Measurements from ENCODE around the gene WDR88. TPM values are rescaled to one million over a fixed set of nuclear protein-coding genes. Genes with fewer than 3 reads are reported as not detected.

Gene WDR88
- total and polyA plus RNA-seq, 4 donors: 0.08 TPM; not detected in 2

DNA sequence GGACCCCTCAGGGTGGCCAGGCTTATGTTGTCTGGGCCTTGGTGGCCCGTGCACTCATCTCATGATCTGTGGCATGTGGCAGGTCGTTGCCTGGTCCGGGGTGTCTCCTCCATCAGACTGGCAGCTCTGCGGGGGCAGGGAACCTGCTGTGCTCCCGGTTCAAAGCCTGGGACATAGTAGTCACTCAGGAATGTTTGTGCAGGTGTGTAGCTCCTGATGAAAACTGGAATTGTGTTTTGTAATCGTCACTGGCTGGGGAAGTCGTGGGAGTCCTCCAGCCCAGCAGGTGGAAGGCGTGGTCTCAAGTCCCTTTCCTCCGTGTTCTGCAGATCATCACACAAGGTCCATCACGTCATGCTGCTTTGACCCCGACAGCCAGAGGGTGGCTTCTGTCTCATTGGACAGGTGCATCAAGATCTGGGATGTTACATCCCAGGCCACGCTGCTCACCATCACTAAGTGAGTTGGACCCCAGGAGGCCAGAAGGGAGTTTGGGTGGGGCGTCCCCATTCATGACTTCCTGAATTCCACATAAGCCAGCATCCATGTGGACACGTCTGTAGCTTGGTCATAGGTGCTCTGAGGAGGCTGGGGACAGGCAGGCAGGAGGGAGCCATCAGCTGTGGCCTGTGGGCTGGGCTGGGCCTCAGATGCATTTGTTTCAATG, 19.1 kb downstream of the WDR88 start:
- Histone ChIP-seq H3K4me3 (ENCODE audit: low read depth in 1 of 3, low read length in 3 of 3) (no peak overlapping the region), H3K27ac (ENCODE audit: low read depth in 1 of 2, low read length in 2 of 2) (peak overlapping the region in 1 of 2 donors; percentile 18), H3K4me1 (ENCODE audit: control insufficient read depth in 4 of 4, insufficient read depth in 4 of 4, low read length in 3 of 4) (peaks cover 0 to 16% (median 5%) of the 10 kb centered on the region in 4 donors), H3K27me3 (ENCODE audit: control insufficient read depth in 4 of 4, insufficient read depth in 4 of 4, low read length in 3 of 4) (no peaks in the 10 kb centered on the region), H3K36me3 (ENCODE audit: control insufficient read depth in 4 of 4, insufficient read depth in 3 of 4, low read depth in 1 of 4, low read length in 3 of 4) (no peaks in the 10 kb centered on the region), H3K9ac (ENCODE audit: low read depth in 1 of 2, low read length in 2 of 2) (no peak overlapping the region), H3K9me3 (ENCODE audit: control insufficient read depth in 4 of 4, low read length in 3 of 4) (no peaks in the 10 kb centered on the region)
- 74% methylated on average over 14 of the region's 14 CpGs for WGBS
- no peak for DNase-seq (ENCODE audit: low spot score)
- no peak for TF ChIP-seq TAF1 (conservative IDR thresholded peaks at IDR 0.05)
- TF ChIP-seq, protein P1, sequence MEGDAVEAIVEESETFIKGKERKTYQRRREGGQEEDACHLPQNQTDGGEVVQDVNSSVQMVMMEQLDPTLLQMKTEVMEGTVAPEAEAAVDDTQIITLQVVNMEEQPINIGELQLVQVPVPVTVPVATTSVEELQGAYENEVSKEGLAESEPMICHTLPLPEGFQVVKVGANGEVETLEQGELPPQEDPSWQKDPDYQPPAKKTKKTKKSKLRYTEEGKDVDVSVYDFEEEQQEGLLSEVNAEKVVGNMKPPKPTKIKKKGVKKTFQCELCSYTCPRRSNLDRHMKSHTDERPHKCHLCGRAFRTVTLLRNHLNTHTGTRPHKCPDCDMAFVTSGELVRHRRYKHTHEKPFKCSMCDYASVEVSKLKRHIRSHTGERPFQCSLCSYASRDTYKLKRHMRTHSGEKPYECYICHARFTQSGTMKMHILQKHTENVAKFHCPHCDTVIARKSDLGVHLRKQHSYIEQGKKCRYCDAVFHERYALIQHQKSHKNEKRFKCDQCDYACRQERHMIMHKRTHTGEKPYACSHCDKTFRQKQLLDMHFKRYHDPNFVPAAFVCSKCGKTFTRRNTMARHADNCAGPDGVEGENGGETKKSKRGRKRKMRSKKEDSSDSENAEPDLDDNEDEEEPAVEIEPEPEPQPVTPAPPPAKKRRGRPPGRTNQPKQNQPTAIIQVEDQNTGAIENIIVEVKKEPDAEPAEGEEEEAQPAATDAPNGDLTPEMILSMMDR (IDR thresholded peaks at IDR 0.05; ENCODE audit: low read depth, low read length, missing input control): no peak
- TF ChIP-seq NR2F2 (IDR thresholded peaks at IDR 0.05): no peak
- TF ChIP-seq YY1 (IDR thresholded peaks at IDR 0.05): no peak
- TF ChIP-seq RAD21 (IDR thresholded peaks at IDR 0.05): no peak
- no peak for TF ChIP-seq GABPA (IDR thresholded peaks at IDR 0.05 in 1 of 2, conservative IDR thresholded peaks at IDR 0.05 in 1 of 2)
- no peak for TF ChIP-seq RXRA (IDR thresholded peaks at IDR 0.05)
- TF ChIP-seq FOXA1 (IDR thresholded peaks at IDR 0.05): no peak
- TF ChIP-seq, protein P2, sequence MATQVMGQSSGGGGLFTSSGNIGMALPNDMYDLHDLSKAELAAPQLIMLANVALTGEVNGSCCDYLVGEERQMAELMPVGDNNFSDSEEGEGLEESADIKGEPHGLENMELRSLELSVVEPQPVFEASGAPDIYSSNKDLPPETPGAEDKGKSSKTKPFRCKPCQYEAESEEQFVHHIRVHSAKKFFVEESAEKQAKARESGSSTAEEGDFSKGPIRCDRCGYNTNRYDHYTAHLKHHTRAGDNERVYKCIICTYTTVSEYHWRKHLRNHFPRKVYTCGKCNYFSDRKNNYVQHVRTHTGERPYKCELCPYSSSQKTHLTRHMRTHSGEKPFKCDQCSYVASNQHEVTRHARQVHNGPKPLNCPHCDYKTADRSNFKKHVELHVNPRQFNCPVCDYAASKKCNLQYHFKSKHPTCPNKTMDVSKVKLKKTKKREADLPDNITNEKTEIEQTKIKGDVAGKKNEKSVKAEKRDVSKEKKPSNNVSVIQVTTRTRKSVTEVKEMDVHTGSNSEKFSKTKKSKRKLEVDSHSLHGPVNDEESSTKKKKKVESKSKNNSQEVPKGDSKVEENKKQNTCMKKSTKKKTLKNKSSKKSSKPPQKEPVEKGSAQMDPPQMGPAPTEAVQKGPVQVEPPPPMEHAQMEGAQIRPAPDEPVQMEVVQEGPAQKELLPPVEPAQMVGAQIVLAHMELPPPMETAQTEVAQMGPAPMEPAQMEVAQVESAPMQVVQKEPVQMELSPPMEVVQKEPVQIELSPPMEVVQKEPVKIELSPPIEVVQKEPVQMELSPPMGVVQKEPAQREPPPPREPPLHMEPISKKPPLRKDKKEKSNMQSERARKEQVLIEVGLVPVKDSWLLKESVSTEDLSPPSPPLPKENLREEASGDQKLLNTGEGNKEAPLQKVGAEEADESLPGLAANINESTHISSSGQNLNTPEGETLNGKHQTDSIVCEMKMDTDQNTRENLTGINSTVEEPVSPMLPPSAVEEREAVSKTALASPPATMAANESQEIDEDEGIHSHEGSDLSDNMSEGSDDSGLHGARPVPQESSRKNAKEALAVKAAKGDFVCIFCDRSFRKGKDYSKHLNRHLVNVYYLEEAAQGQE (IDR thresholded peaks at IDR 0.05): no peak
- TF ChIP-seq, protein P3, sequence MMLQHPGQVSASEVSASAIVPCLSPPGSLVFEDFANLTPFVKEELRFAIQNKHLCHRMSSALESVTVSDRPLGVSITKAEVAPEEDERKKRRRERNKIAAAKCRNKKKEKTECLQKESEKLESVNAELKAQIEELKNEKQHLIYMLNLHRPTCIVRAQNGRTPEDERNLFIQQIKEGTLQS (IDR thresholded peaks at IDR 0.05): no peak
- TF ChIP-seq JUND (IDR thresholded peaks at IDR 0.05): no peak
- TF ChIP-seq EGR1 (IDR thresholded peaks at IDR 0.05; ENCODE audit: low read depth in 2 of 2): no peak
- no peak for TF ChIP-seq HNF4G (IDR thresholded peaks at IDR 0.05)
- TF ChIP-seq FOXA2 (IDR thresholded peaks at IDR 0.05): no peak
- no peak for TF ChIP-seq SP1 (IDR thresholded peaks at IDR 0.05)
- TF ChIP-seq, protein P4, sequence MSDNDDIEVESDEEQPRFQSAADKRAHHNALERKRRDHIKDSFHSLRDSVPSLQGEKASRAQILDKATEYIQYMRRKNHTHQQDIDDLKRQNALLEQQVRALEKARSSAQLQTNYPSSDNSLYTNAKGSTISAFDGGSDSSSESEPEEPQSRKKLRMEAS (IDR thresholded peaks at IDR 0.05): no peak

DNA sequence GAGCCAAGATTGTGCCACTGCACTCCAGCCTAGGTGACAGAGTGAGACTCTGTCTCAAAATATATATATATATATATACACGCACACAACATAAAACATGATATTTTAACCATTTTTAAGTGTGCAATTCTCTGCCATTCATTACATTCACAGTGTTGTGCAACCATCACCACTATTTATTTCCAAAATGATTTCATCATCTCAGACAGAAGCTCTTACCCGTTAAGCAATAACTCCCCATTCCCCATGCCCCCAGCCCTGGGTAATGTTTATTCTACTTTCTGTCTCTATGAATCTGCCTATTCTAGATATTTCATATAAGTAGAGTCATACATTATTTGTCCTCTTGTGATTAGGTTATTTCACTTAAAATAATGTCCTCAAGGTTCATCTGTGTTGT, 20.3 kb downstream of the WDR88 start:
- no peak for DNase-seq (ENCODE audit: low spot score)
- no peak overlapping the region for H3K9ac ChIP-seq (ENCODE audit: low read depth in 1 of 2, low read length in 2 of 2)
- H3K9me3 ChIP-seq (ENCODE audit: control insufficient read depth in 4 of 4, low read length in 3 of 4): no peaks in the 10 kb centered on the region
- H3K27me3 ChIP-seq (ENCODE audit: control insufficient read depth in 4 of 4, insufficient read depth in 4 of 4, low read length in 3 of 4): no peaks in the 10 kb centered on the region
- H3K27ac ChIP-seq (ENCODE audit: low read depth in 1 of 2, low read length in 2 of 2): peak overlapping the region; percentile 59 to 78
- H3K4me1 ChIP-seq (ENCODE audit: control insufficient read depth in 4 of 4, insufficient read depth in 4 of 4, low read length in 3 of 4): peaks cover 0 to 20% (median 6%) of the 10 kb centered on the region in 4 donors
- WGBS: 45% methylated on average over 2 of the region's 2 CpGs
- no peak overlapping the region for H3K4me3 ChIP-seq (ENCODE audit: low read depth in 1 of 3, low read length in 3 of 3)
- TF ChIP-seq FOXA1 (IDR thresholded peaks at IDR 0.05): no peak
- TF ChIP-seq HNF4A (conservative IDR thresholded peaks at IDR 0.05): peak; percentile 17 to 18
- no peak for TF ChIP-seq EGR1 (IDR thresholded peaks at IDR 0.05; ENCODE audit: low read depth in 2 of 2)
- TF ChIP-seq, protein P3 (IDR thresholded peaks at IDR 0.05): peak; percentile 81
- TF ChIP-seq, protein P4 (IDR thresholded peaks at IDR 0.05): no peak
- peak; percentile 44 for TF ChIP-seq SP1 (IDR thresholded peaks at IDR 0.05)
- no peak for TF ChIP-seq RAD21 (IDR thresholded peaks at IDR 0.05)
- peak; percentile 28 to 31 for TF ChIP-seq RXRA (IDR thresholded peaks at IDR 0.05)
- TF ChIP-seq, protein P2 (IDR thresholded peaks at IDR 0.05): no peak
- H3K36me3 ChIP-seq (ENCODE audit: control insufficient read depth in 4 of 4, insufficient read depth in 3 of 4, low read depth in 1 of 4, low read length in 3 of 4): no peaks in the 10 kb centered on the region
